ENCODE data around the gene TBC1D20. TPM values are rescaled to one million over a fixed set of nuclear protein-coding genes. Genes with fewer than 3 reads are reported as not detected.

The TBC1D20 gene
- total RNA-seq, 2 donors from 2014 or later = 38.0 to 53.1 TPM

DNA sequence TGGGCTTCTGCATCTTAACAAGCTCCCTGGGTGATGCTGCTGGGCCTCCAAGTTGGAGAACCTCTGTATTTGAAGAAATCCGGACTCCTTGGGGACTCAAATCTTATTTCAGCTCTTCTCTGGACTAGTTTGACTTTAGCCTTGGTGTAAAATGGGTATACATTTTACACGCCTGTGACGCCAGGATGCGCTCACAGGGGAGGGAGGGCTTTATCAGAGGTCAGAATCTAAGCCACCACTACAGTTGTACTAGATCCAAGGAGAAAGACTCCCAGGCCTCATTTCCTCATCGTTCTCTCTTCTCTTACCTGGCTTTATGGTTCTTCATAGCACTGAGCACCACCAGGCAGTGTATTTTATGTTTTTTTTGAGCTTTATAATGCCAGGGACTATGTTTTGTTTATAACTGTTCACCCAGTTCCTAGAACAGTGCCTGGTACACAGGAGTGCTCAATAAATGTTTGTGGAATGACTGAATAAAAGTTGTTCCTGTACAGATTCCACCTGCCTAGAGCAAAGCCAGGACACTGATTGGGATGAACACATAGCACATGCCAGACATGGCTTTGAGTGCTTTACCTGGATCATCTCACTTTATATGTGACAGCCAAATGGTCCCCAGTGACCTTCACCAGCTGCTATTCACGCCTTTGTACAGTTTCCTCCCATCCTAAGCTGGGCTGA, 59.3 kb downstream of the TBC1D20 start:
- Histone ChIP-seq H3K4me1 (replicated peaks) (no peaks in the 10 kb centered on the region), H3K9me3 (no peaks in the 10 kb centered on the region), H3K4me3 (no peak overlapping the region), H3K27me3 (replicated peaks; ENCODE audit: insufficient read depth) (no peaks in the 10 kb centered on the region), H3K27ac (no peak overlapping the region), H3K36me3 (no peaks in the 10 kb centered on the region)
- WGBS = 93% methylated on average over 6 of the region's 6 CpGs
- no peak for TF ChIP-seq CTCF (IDR thresholded peaks at IDR 0.05)
- no peak for TF ChIP-seq POLR2AphosphoS5 (IDR thresholded peaks at IDR 0.05)
- TF ChIP-seq POLR2A (IDR thresholded peaks at IDR 0.05) = no peak
- DNase-seq (ENCODE audit: low spot score) = no peak
- intact Hi-C loops (cut with DNase I) = no loop called here

DNA sequence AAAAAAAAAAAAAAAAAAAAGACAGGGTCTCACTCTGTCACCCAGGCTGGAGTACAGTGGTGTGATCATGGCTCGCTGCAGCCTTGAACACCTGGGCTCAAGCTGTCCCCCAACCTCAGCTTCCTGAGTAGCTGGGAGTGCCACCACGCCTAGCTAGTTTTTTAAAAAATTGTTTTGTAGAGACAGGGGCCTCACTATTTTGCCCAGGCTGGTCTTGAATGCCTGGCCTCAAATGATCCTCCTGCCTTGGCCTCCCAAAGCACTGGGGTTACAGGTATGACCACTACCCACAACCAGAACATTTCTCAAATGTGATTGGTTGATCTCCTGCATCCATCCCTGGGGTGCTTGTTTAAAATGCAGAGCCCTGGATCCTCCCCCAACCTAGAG, 59.8 kb downstream of the TBC1D20 start:
- 95% methylated on average over 2 of the region's 2 CpGs for WGBS
- intact Hi-C loops (cut with DNase I) = no loop called here

DNA sequence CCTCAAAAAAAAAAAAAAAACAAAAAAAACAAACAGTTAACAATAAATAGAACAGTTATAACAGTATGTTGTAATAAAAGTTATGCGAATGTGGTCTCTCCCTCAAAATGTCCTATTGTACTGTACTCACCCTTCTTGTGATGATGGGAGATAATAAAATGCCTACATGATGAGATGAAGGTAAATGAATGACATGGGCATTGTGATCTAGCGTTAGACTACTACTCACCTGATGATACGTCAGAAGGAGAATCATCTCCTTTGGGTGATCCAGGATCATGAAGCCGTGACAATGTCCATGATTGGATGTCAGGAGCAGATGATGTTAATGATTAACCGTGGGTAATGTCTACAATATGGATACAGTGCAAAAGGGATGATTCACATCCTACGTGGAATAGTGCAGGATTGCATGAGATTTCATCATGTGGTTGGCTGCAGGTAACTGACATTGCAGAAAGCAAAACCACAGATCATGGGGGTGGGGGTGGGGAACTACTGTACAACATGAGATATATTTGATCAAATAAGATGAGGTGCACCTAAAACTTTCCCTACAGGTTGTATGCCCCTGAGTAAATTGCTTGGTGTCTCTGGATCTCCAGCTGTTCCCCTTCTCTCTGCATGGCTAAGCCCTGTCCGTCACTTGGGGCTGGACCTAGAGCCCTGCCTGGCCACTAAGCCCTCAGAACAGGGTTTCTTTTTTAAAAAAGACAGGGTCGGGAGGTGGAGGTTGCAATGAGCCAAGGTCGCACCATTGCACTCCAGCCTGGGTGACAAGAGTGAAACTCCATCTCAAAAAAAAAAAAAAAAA, 60.4 kb downstream of the TBC1D20 start:
- Histone ChIP-seq H3K27ac (no peak overlapping the region), H3K4me3 (no peak overlapping the region), H3K9me3 (no peaks in the 10 kb centered on the region), H3K4me1 (replicated peaks) (no peaks in the 10 kb centered on the region), H3K27me3 (replicated peaks; ENCODE audit: insufficient read depth) (no peaks in the 10 kb centered on the region), H3K36me3 (no peaks in the 10 kb centered on the region)
- no peak for DNase-seq (ENCODE audit: low spot score)
- 74% methylated on average over 9 of the region's 9 CpGs for WGBS
- TF ChIP-seq POLR2AphosphoS5 (IDR thresholded peaks at IDR 0.05) (no peak), CTCF (IDR thresholded peaks at IDR 0.05) (no peak), POLR2A (IDR thresholded peaks at IDR 0.05) (no peak)
- intact Hi-C loops (cut with DNase I) = no loop called here

More for the DNA sequence above, 59.8 kb downstream of the TBC1D20 start:
- DNase-seq (ENCODE audit: low spot score) = no peak
- Histone ChIP-seq H3K27me3 (replicated peaks; ENCODE audit: insufficient read depth) (no peaks in the 10 kb centered on the region), H3K9me3 (no peaks in the 10 kb centered on the region), H3K27ac (no peak overlapping the region), H3K4me3 (no peak overlapping the region), H3K36me3 (no peaks in the 10 kb centered on the region), H3K4me1 (replicated peaks) (no peaks in the 10 kb centered on the region)
- TF ChIP-seq POLR2AphosphoS5 (IDR thresholded peaks at IDR 0.05) (no peak), CTCF (IDR thresholded peaks at IDR 0.05) (no peak), POLR2A (IDR thresholded peaks at IDR 0.05) (no peak)

- TF ChIP-seq CTCF (IDR thresholded peaks at IDR 0.05) (no peak), POLR2A (IDR thresholded peaks at IDR 0.05) (no peak), POLR2AphosphoS5 (IDR thresholded peaks at IDR 0.05) (no peak)
- Histone ChIP-seq H3K36me3 (no peaks in the 10 kb centered on the region), H3K9me3 (no peaks in the 10 kb centered on the region), H3K27me3 (replicated peaks; ENCODE audit: insufficient read depth) (no peaks in the 10 kb centered on the region), H3K4me3 (no peak overlapping the region), H3K4me1 (replicated peaks) (no peaks in the 10 kb centered on the region), H3K27ac (no peak overlapping the region)
- DNase-seq (ENCODE audit: low spot score) = no peak
- intact Hi-C loops (cut with DNase I) = no loop called here
- WGBS = 60% methylated on average over 5 of the region's 5 CpGs
Measured at GRCh38 chr20:400454-401275, 61.7 kb downstream of the TBC1D20 start.

Data from prostate gland (tissue), 2 donors.